HepG2 (cell line): ENCODE results near the gene TBC1D2B. TPM values are rescaled to one million over a fixed set of nuclear protein-coding genes. Genes with fewer than 3 reads are reported as not detected.
A peak's percentile ranks its signal among the peaks of the same experiment; 100 is the strongest.

Experiments used
- ATAC-seq: fragments of 200-7000 bp; cut with Tn5 transposase; 3 replicates; pipeline ENCODE4 v1.9.1; 2020; ENCODE audit warnings: mild to moderate bottlenecking, moderate library complexity
- BruUV-seq: library from RNA; stranded (reverse); fragments of 400-500 nt; replicated peaks from 2 replicates; lab custom pipeline; 2021; lab: Mats Ljungman, UMichigan
- CTCF ChIA-PET: fragments of 300-600 bp; formaldehyde crosslinking; extraction: SDS; loops from one replicate; lab custom pipeline; 2021; ENCODE audit warnings: low total read pairs, inconsistent platforms, low intra/inter-chr PET ratio; lab: Yijun Ruan, JAX
- POLR2A ChIA-PET: fragments of 350-600 bp; sonication (Branson Sonifier 250); formaldehyde crosslinking; loops from one replicate; lab custom pipeline; 2020; ENCODE audit warnings: antibody characterized with exemption, inconsistent platforms; lab: Yijun Ruan, JAX
- DNase-seq: peaks from one replicate; pipeline ENCODE4 v3.0.0-alpha.2; 2015; ENCODE audit warnings: low spot score
- FAIRE-seq: peaks from 3 replicates; lab custom pipeline; 2011; peaks lifted over from hg19 to GRCh38; lab: Jason Lieb, UNC
- H2AFZ ChIP-seq: one replicate; pipeline ENCODE4 v1.6.1; 2011; ENCODE audit warnings: low read length, inconsistent platforms
- H3K27ac ChIP-seq: fragments of 300-600 bp; 3 replicates; pipeline ENCODE4 v1.8.0; 2011; ENCODE audit warnings: mixed run types, mild to moderate bottlenecking, mixed read lengths, low read length, inconsistent platforms; ENCODE audit not compliant: insufficient read depth; ENCODE audit errors: extremely low read length
- H3K27me3 ChIP-seq, 2 experiments: fragments of 200-600 bp in 1 of 2; 2 replicates in 1 of 2; 3 replicates in 1 of 2; pipeline versions ENCODE4 v1.6.0 to v1.8.0; 2011; ENCODE audit warnings: low read length in 2 of 2, mild to moderate bottlenecking in 2 of 2, moderate library complexity in 2 of 2, inconsistent platforms in 1 of 2; ENCODE audit not compliant: insufficient read depth in 2 of 2, control insufficient read depth in 1 of 2
- H3K36me3 ChIP-seq, 2 experiments: fragments of 200-600 bp in 1 of 2; replicated peaks in 1 of 2; 2 replicates in 1 of 2; 3 replicates in 1 of 2; pipeline versions ENCODE4 v1.5.1 to v1.8.0; 2011; ENCODE audit warnings: low read length in 2 of 2, inconsistent platforms in 1 of 2; ENCODE audit not compliant: insufficient read depth in 2 of 2, control insufficient read depth in 1 of 2
- H3K4me1 ChIP-seq: 2 replicates; pipeline ENCODE4 v1.5.1; 2012; ENCODE audit warnings: low read length, inconsistent platforms; ENCODE audit not compliant: insufficient read depth
- H3K4me2 ChIP-seq: 2 replicates; pipeline ENCODE4 v1.6.0; 2011; ENCODE audit warnings: low read depth, low read length, inconsistent platforms
- H3K4me3 ChIP-seq, 3 experiments: fragments of 200-600 bp in 1 of 3; sonication (generic), shearing (Covaris generic) in 1 of 3; replicated peaks in 1 of 3; 2 replicates each; pipeline ENCODE4 v1.5.1; 2011 to 2016; ENCODE audit warnings: low read length in 3 of 3, inconsistent platforms in 2 of 3, low read depth in 2 of 3, mild to moderate bottlenecking in 2 of 3, control low read depth in 1 of 3, mixed read lengths in 1 of 3; ENCODE audit not compliant: insufficient read depth in 1 of 3
- H3K79me2 ChIP-seq: one replicate; pipeline ENCODE4 v1.6.1; 2011; ENCODE audit warnings: low read length, inconsistent platforms; ENCODE audit not compliant: insufficient read depth
- H3K9ac ChIP-seq: 2 replicates; pipeline ENCODE4 v1.6.0; 2011; ENCODE audit warnings: mild to moderate bottlenecking, low read depth, low read length, inconsistent platforms; ENCODE audit not compliant: insufficient read depth
- H3K9me3 ChIP-seq: 2 replicates; pipeline ENCODE4 v1.5.1; 2012; ENCODE audit warnings: mild to moderate bottlenecking, low read length
- H4K20me1 ChIP-seq: 2 replicates; pipeline ENCODE4 v1.6.0; 2011; ENCODE audit warnings: inconsistent platforms, mild to moderate bottlenecking, low read length, moderate library complexity; ENCODE audit not compliant: insufficient read depth
- AHDC1 ChIP-seq: sonication (generic); formaldehyde crosslinking; IDR thresholded peaks from 2 replicates; pipeline ENCODE4 v1.5.1; 2020; ENCODE audit warnings: mild to moderate bottlenecking, missing genetic modification reagents, borderline replicate concordance
- BORCS8-MEF2B ChIP-seq: sonication (generic); formaldehyde crosslinking; IDR thresholded peaks from 2 replicates; pipeline ENCODE4 v1.8.0; 2022; ENCODE audit warnings: mild to moderate bottlenecking, missing genetic modification reagents
- KDM5A ChIP-seq: fragments of 200-600 bp; sonication (generic); IDR thresholded peaks from 2 replicates; pipeline ENCODE4 v1.7.0; 2018; ENCODE audit warnings: antibody characterized with exemption, mild to moderate bottlenecking, low read length, borderline replicate concordance
- PRPF4 ChIP-seq: fragments of 200-400 bp; formaldehyde crosslinking; IDR thresholded peaks from 2 replicates; pipeline ENCODE4 v1.6.1; 2016; ENCODE audit warnings: low read length, low read depth; ENCODE audit not compliant: poor library complexity, severe bottlenecking
- TOE1 ChIP-seq: sonication (generic); formaldehyde crosslinking; IDR thresholded peaks from 2 replicates; pipeline ENCODE4 v1.4.0; 2020; ENCODE audit warnings: mild to moderate bottlenecking, missing genetic modification reagents
- ZMAT5 ChIP-seq: sonication (generic); formaldehyde crosslinking; IDR thresholded peaks from 2 replicates; pipeline ENCODE4 v1.5.0; 2020; ENCODE audit warnings: mild to moderate bottlenecking, low read depth, missing genetic modification reagents, borderline replicate concordance
- ZNF12 ChIP-seq: sonication (generic); formaldehyde crosslinking; IDR thresholded peaks from 2 replicates; pipeline ENCODE4 v1.5.0; 2020; ENCODE audit warnings: missing genetic modification reagents
- ZNF263 ChIP-seq: sonication (generic); formaldehyde crosslinking; IDR thresholded peaks from 2 replicates; pipeline ENCODE4 v1.4.0; 2020; ENCODE audit warnings: missing genetic modification reagents
- ZNF264 ChIP-seq: sonication (generic); formaldehyde crosslinking; IDR thresholded peaks from 2 replicates; pipeline ENCODE4 v1.4.0; 2020; ENCODE audit warnings: missing genetic modification reagents
- ZNF282 ChIP-seq: fragments of 450-650 bp; IDR thresholded peaks from 2 replicates; pipeline ENCODE4 v1.6.1; 2018; ENCODE audit not compliant: partially characterized antibody
- ZNF543 ChIP-seq: sonication (generic); formaldehyde crosslinking; IDR thresholded peaks from 2 replicates; pipeline ENCODE4 v1.4.0; 2020; ENCODE audit warnings: mild to moderate bottlenecking, missing genetic modification reagents
- ZNF574 ChIP-seq: sonication (generic); formaldehyde crosslinking; IDR thresholded peaks from 2 replicates; pipeline ENCODE4 v1.4.0; 2020; ENCODE audit warnings: missing genetic modification reagents
- WGBS: methylation state at CpG from one replicate; pipeline ENCODE4 v1.1.6; 2017; ENCODE audit warnings: low lambda C conversion rate; 5-methylcytosine and 5-hydroxymethylcytosine counted together
- in situ Hi-C: cut with HindIII; loops from 2 replicates; pipeline ENCODE4 v1.10.0; 2017; ENCODE audit warnings: low pct_unique_long_range_greater_than_20kb; ENCODE audit not compliant: extremely low pct_ligation_motif_present
- intact Hi-C: fragments of 100-400 bp; cut with micrococcal nuclease; formaldehyde crosslinking; loops from one replicate; pipeline ENCODE4 v1.10.0; 2022; ENCODE audit not compliant: unreplicated experiment
- polyA plus RNA-seq, 8 experiments: library from polyadenylated mRNA; depleted of rRNA in 3 of 8; stranded (reverse) in 7 of 8; unstranded in 1 of 8; fragments of >200 nt; fragmentation: Illumina TruSeq in 4 of 8; extraction: Trizol in 4 of 8; gene quantifications; 2 replicates each; pipeline versions ENCODE4 v1.2.1 to v1.2.3, GENCODE V29; 2011 to 2016; ENCODE audit warnings: low read depth in 4 of 8, missing spikeins in 1 of 8, mixed read lengths in 1 of 8; ENCODE audit not compliant: insufficient read depth in 1 of 8
- total RNA-seq, 5 experiments: library from RNA; depleted of rRNA; stranded (reverse); fragments of >200 nt; fragmentation: Illumina TruSeq; extraction: Trizol; gene quantifications; 2 replicates each; pipeline ENCODE4 v1.2.3, GENCODE V29; 2016; ENCODE audit warnings: low read depth in 1 of 5

Gene TBC1D2B
- total and polyA plus RNA-seq, 2 of the 13 experiments (the other 11 are each of a cell fraction or from before 2014, with no cell fraction given), result 10.1 to 14.4 TPM

- in situ Hi-C loops, result no loop called here
- ChIA-PET CTCF (no interaction called here), POLR2A (no interaction called here)
- Histone ChIP-seq H3K4me3 (no peak within 1 kb of the TSS), H3K79me2 (no peaks in the 10 kb centered on the region), H3K27me3 (peaks cover 1 to 8% of the 10 kb centered on the region in 2 experiments; a peak in 3 of 5 replicates), H3K27ac (no peak within 1 kb of the TSS), H3K4me1 (peaks cover 34% of the 10 kb centered on the region), H3K4me2 (0 out of 2 replicates have a peak within 1 kb of the TSS, but pooled peaks have one; percentile 19), H3K9ac (no peak within 1 kb of the TSS), H3K36me3 (no peaks in the 10 kb centered on the region), H4K20me1 (no peaks in the 10 kb centered on the region), H2AFZ (no peak within 1 kb of the TSS), H3K9me3 (no peaks in the 10 kb centered on the region)
- no peak for FAIRE-seq
- no peak for DNase-seq
- no TSS peak for BruUV-seq
- intact Hi-C loops, result no loop called here
- ATAC-seq, result peak; percentile 62
- 18% methylated on average over 4 of the region's 11 CpGs for WGBS
- no peak for TF ChIP-seq ZNF12
- no peak for TF ChIP-seq KDM5A
- TF ChIP-seq ZNF574 (CRISPR knock-in tag), result no peak
- no peak for TF ChIP-seq ZMAT5 (CRISPR knock-in tag)
- no peak for TF ChIP-seq ZNF264 (CRISPR knock-in tag)
- no peak for TF ChIP-seq ZNF282
- no peak for TF ChIP-seq TOE1 (CRISPR knock-in tag)
- no peak for TF ChIP-seq BORCS8-MEF2B (CRISPR knock-in tag)
- TF ChIP-seq ZNF263 (CRISPR knock-in tag), result no peak
- no peak for TF ChIP-seq PRPF4
- no peak for TF ChIP-seq AHDC1 (CRISPR knock-in tag)
- TF ChIP-seq ZNF543 (CRISPR knock-in tag), result no peak
Measured at GRCh38 chr15:78092261-78093041, 14.9 kb upstream of the TBC1D2B start, which contains the start of gene SH2D7. TSS of gene SH2D7 (plus strand) at chr15:78092561. CDS start at chr15:78092585, 24 bp downstream.
